Spleen (tissue), 11 donors: ENCODE data around the gene PPP2R1B. TPM values are rescaled to one million over a fixed set of nuclear protein-coding genes. Genes with fewer than 3 reads are reported as not detected.

ENCODE experiments used
- DNase-seq: peaks from one replicate; pipeline ENCODE4 v3.0.0-alpha.2; 2020
- H3K27ac ChIP-seq, 8 donors: fragments of 200-600 bp; sonication (generic) in 7 of 8; 1 replicate in 4 of 8; 2 replicates in 4 of 8; pipeline versions ENCODE4 v1.5.0 to v1.8.0; 2016 to 2021; ENCODE audit warnings: inconsistent platforms in 4 of 8, mild to moderate bottlenecking in 4 of 8, moderate library complexity in 1 of 8
- H3K27me3 ChIP-seq, 7 donors: fragments of 200-600 bp; sonication (generic) in 6 of 7; replicated peaks in 1 of 7; 1 replicate in 4 of 7; 2 replicates in 3 of 7; pipeline versions ENCODE4 v1.5.0 to v1.8.0; 2016 to 2021; ENCODE audit warnings: inconsistent platforms in 3 of 7, mild to moderate bottlenecking in 1 of 7
- H3K36me3 ChIP-seq, 6 donors: fragments of 200-600 bp; sonication (generic) in 5 of 6; 1 replicate in 4 of 6; 2 replicates in 2 of 6; pipeline versions ENCODE4 v1.5.0 to v1.8.0; 2016 to 2021; ENCODE audit warnings: inconsistent platforms in 2 of 6
- H3K4me1 ChIP-seq, 6 donors: fragments of 200-600 bp; sonication (generic) in 5 of 6; 1 replicate in 3 of 6; 2 replicates in 3 of 6; pipeline versions ENCODE4 v1.5.0 to v1.8.0; 2016 to 2021; ENCODE audit warnings: inconsistent platforms in 3 of 6
- H3K4me3 ChIP-seq, 8 donors: fragments of 200-600 bp; sonication (generic) in 7 of 8; 1 replicate in 4 of 8; 2 replicates in 4 of 8; pipeline versions ENCODE4 v1.5.0 to v1.8.0; 2016 to 2021; ENCODE audit warnings: inconsistent platforms in 4 of 8, mild to moderate bottlenecking in 4 of 8, moderate library complexity in 2 of 8
- H3K9me3 ChIP-seq, 8 donors: fragments of 200-600 bp; sonication (generic) in 7 of 8; 1 replicate in 4 of 8; 2 replicates in 4 of 8; pipeline versions ENCODE4 v1.5.0 to v1.8.0; 2016 to 2021; ENCODE audit warnings: inconsistent platforms in 4 of 8
- POLR2A ChIP-seq, 3 donors: fragments of 450-650 bp; IDR thresholded peaks; one replicate each; pipeline ENCODE4 v1.5.1; 2017; ENCODE audit warnings: antibody characterized with exemption in 3 of 3, mild to moderate bottlenecking in 1 of 3
- POLR2AphosphoS5 ChIP-seq, 3 donors: sonication (generic); formaldehyde crosslinking; IDR thresholded peaks; one replicate each; pipeline ENCODE4 v1.5.1; 2017; ENCODE audit warnings: antibody characterized with exemption in 3 of 3
- WGBS, 5 donors: extraction: QIAGEN DNeasy Blood & Tissue Kit in 3 of 5; methylation state at CpG; one replicate each; pipeline versions ENCODE4 v1.1.5 to v1.1.7; 2013 to 2018; 5-methylcytosine and 5-hydroxymethylcytosine counted together
- intact Hi-C: fragments of 100-400 bp; cut with DNase I; formaldehyde crosslinking; loops from one replicate; pipeline ENCODE4 v1.15.0; 2023; ENCODE audit warnings: low total_unique reads
- polyA plus RNA-seq, 3 donors: library from polyadenylated mRNA; stranded (reverse); fragments of 200-250 nt; gene quantifications; one replicate each; pipeline ENCODE4 v1.2.1, GENCODE V29; 2013
- total RNA-seq, 7 donors: library from RNA; depleted of rRNA in 3 of 7; stranded (reverse); fragments of >200 nt in 3 of 7; fragmentation: NEBNext Ultra II Directional in 4 of 7; extraction: Animal tissue kit (Norgen Biotek cat#: 25700) in 4 of 7; gene quantifications; one replicate each; pipeline versions ENCODE4 v1.1.0 to v1.2.1, GENCODE V29; 2016 to 2021
- TF ChIP-seq, protein P1 (sequence below), 11 experiments: fragments of 200-600 bp in 7 of 11; fragments of 450-650 bp in 4 of 11; sonication (generic) in 4 of 11; IDR thresholded peaks in 8 of 11; conservative IDR thresholded peaks in 3 of 11; 1 replicate in 7 of 11; 2 replicates in 4 of 11; pipeline versions ENCODE4 v1.4.0 to v1.8.0; 2016 to 2021; ENCODE audit warnings: antibody characterized with exemption in 11 of 11, inconsistent platforms in 4 of 11, mild to moderate bottlenecking in 1 of 11
- donor health status: healthy with polysubstance abuse.
- donor health status: DM: no; HTN: no; CAD: no; lungs with moderate emphysema.
- donor health status: DM: no; HTN: no; CAD: no.
- donor health status: Bipolar disorder and iron deficiency.
- donor health status: healthy.
- donor health status: DM: no; HTN: no; CAD: no.
- donor health status: DM: yes; HTN: yes; CAD: no.

PPP2R1B gene
- total and polyA plus RNA-seq, 10 donors: 4.0 to 30.3 (median 22.9) TPM

DNA sequence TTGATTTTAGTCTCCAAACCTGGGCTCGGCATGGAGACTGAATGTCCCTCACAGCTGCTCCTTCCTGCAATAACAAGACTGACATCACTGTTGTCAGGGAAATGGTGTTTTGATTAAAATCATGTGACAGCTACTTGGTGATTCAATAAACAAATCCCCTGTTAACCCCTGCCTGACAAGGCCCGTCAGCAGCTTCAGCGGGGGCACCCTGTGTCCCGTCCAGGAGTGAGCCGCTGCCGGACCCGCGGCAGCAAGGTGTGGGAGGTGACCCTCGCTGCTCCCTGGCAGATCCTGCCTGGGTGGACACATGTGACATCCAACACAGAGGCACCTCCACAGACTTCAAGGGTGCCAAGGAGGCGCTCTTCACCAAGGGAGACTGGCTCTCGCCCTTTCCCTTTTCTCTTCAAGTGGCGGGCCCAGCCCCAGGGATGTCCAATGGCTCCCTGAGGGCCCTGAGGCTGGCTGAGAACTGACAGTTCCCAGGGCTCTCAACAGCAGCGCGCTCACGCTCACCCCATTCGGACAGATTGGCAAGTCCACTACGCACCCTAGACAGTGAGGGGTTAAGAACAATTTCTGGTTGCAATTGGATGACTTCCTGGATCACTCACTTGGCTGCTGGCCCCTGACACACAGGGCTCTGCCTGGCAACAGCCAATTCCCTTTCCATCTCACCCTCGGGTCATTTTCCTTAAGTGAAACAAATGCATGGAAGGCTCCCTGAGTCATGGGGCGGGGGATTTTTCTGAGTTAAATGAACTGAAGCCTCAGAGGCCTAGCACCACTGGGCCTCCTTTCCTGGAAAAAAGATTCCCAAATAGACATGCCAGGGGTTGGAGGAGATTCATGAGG, 30.7 kb downstream of the PPP2R1B start:
- TF ChIP-seq POLR2AphosphoS5 (IDR thresholded peaks at IDR 0.05): peak; percentile 60 to 75 (median 66)
- no peak for TF ChIP-seq POLR2A (IDR thresholded peaks at IDR 0.05)
- intact Hi-C loops: no loop called here
- Histone ChIP-seq H3K27ac (peak overlapping the region; percentile 0 to 85 (median 78)), H3K27me3 (no peaks in the 10 kb centered on the region), H3K4me3 (peak overlapping the region in 2 of 8 donors; percentile 27 to 46), H3K9me3 (no peaks in the 10 kb centered on the region), H3K4me1 (peaks cover 0 to 51% (median 21%) of the 10 kb centered on the region in 6 donors), H3K36me3 (peaks cover 0 to 35% (median 3%) of the 10 kb centered on the region in 6 donors)
- peak; percentile 67 for DNase-seq
- 51 to 77% (median 67%) methylated on average over 17 to 19 of the region's 19 CpGs for WGBS, 5 donors

GRCh38 chr11:111734954-111735261, 31.3 kb downstream of the PPP2R1B start:
- Histone ChIP-seq H3K4me3 (peak overlapping the region in 1 of 8 donors; percentile 46), H3K4me1 (peaks cover 0 to 51% (median 21%) of the 10 kb centered on the region in 6 donors), H3K27me3 (no peaks in the 10 kb centered on the region), H3K27ac (peak overlapping the region in 7 of 8 donors; percentile 62 to 85 (median 77)), H3K36me3 (peaks cover 0 to 29% (median 0%) of the 10 kb centered on the region in 6 donors), H3K9me3 (no peaks in the 10 kb centered on the region)
- TF ChIP-seq, protein P1, sequence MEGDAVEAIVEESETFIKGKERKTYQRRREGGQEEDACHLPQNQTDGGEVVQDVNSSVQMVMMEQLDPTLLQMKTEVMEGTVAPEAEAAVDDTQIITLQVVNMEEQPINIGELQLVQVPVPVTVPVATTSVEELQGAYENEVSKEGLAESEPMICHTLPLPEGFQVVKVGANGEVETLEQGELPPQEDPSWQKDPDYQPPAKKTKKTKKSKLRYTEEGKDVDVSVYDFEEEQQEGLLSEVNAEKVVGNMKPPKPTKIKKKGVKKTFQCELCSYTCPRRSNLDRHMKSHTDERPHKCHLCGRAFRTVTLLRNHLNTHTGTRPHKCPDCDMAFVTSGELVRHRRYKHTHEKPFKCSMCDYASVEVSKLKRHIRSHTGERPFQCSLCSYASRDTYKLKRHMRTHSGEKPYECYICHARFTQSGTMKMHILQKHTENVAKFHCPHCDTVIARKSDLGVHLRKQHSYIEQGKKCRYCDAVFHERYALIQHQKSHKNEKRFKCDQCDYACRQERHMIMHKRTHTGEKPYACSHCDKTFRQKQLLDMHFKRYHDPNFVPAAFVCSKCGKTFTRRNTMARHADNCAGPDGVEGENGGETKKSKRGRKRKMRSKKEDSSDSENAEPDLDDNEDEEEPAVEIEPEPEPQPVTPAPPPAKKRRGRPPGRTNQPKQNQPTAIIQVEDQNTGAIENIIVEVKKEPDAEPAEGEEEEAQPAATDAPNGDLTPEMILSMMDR (IDR thresholded peaks at IDR 0.05 in 8 of 11, conservative IDR thresholded peaks at IDR 0.05 in 3 of 11): no peak
- TF ChIP-seq POLR2AphosphoS5 (IDR thresholded peaks at IDR 0.05): no peak
- TF ChIP-seq POLR2A (IDR thresholded peaks at IDR 0.05): no peak
- WGBS, 5 donors: 64 to 84% (median 78%) methylated on average over 6 of the region's 6 CpGs
- intact Hi-C loops: no loop called here
- no peak for DNase-seq

- Histone ChIP-seq H3K9me3 (no peaks in the 10 kb centered on the region), H3K36me3 (peaks cover 0 to 24% (median 0%) of the 10 kb centered on the region in 6 donors), H3K4me1 (peaks cover 0 to 57% (median 21%) of the 10 kb centered on the region in 6 donors), H3K27ac (peak overlapping the region in 7 of 8 donors; percentile 62 to 85 (median 77)), H3K4me3 (no peak overlapping the region), H3K27me3 (no peaks in the 10 kb centered on the region)
- DNase-seq: peak; percentile 58
- TF ChIP-seq POLR2A (IDR thresholded peaks at IDR 0.05): no peak
- no peak for TF ChIP-seq POLR2AphosphoS5 (IDR thresholded peaks at IDR 0.05)
- TF ChIP-seq, protein P1 (IDR thresholded peaks at IDR 0.05 in 8 of 11, conservative IDR thresholded peaks at IDR 0.05 in 3 of 11): no peak
- intact Hi-C loops: no loop called here
- WGBS, 5 donors: 74 to 87% (median 80%) methylated on average over 6 to 8 of the region's 8 CpGs
Measured at GRCh38 chr11:111734101-111734953, 31.9 kb downstream of the PPP2R1B start.

- Histone ChIP-seq H3K27ac (peak overlapping the region in 7 of 8 donors; percentile 62 to 85 (median 77)), H3K9me3 (no peaks in the 10 kb centered on the region), H3K27me3 (no peaks in the 10 kb centered on the region), H3K4me1 (peaks cover 0 to 61% (median 21%) of the 10 kb centered on the region in 6 donors), H3K4me3 (no peak overlapping the region), H3K36me3 (peaks cover 0 to 29% (median 0%) of the 10 kb centered on the region in 6 donors)
- peak in 2 of 3 donors; percentile 7 to 38 for TF ChIP-seq POLR2AphosphoS5 (IDR thresholded peaks at IDR 0.05)
- TF ChIP-seq, protein P1 (IDR thresholded peaks at IDR 0.05 in 8 of 11, conservative IDR thresholded peaks at IDR 0.05 in 3 of 11): no peak
- peak; percentile 64 for DNase-seq
- intact Hi-C loops: no loop called here
- 79 to 93% (median 87%) methylated on average over 8 to 9 of the region's 9 CpGs for WGBS, 5 donors
Measured at GRCh38 chr11:111733611-111734088, 32.5 kb downstream of the PPP2R1B start.
